ENCODE measurements around the gene MEX3C.

Gene MEX3C

GRCh38 chr18:51192026-51192425 is 5.5 kb downstream of the MEX3C start:
- DNase-seq (ENCODE audit: extremely low read depth in 1 of 2, low read depth in 1 of 2): no peak

GRCh38 chr18:51191128-51191717 is 6.3 kb downstream of the MEX3C start:
- no peak for DNase-seq (ENCODE audit: extremely low read depth in 1 of 2, low read depth in 1 of 2)

- no peak for DNase-seq (ENCODE audit: extremely low read depth in 1 of 2, low read depth in 1 of 2)
Observed at GRCh38 chr18:51190000-51190399, 7.5 kb downstream of the MEX3C start.

DNA sequence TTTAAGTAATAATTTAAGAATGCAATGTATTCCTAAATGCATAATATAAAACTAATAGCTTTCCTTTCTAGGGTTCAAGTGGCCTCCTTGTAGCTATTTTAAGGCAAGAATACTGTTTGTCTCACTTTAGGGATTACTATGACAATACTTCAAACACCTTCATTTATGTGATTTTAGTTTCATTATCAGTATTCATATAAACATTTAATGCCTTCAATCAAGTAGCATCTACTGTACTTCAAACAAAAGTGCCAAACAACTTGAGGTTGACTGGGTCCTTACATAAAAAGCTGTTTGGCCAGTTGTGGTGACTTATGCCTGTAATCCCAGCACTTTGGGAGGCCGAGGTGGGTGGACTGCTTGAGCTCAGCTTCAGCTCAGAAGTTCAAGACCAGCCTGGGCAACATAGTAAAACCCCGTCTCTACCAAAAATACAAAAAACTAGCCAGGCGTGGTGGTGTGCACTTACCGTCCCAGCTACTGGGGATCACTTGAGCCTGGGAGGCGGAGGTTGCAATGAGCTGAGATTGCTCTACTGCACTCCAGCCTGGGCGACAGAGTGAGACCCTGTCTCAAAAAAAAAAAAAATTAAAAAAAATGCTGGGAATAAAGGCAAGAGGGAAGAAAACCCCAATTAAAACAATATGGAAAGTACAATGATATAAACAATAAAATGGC is 9.3 kb downstream of the MEX3C start:
- no peak for DNase-seq (ENCODE audit: extremely low read depth in 1 of 2, low read depth in 1 of 2)

DNA sequence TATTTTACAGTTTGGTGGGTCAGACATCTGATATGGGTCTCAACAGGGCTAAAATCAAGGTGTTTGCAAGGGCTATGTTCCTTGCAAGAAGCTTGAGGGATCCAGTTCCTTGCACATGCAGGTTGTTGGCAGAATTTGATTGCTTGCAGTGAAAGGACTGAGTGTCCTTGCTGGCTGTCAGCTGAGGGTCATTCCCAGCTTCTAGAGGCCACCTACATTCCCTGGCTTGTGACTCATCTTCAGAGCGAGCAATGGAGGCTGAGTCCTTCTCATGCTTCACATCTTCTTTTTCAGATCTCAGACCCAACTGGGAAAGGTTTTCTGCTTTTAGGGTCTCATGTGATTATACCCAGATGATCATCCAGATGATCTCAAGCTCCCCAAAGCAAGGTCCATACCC is 12.4 kb downstream of the MEX3C start:
- no peak for DNase-seq (ENCODE audit: extremely low read depth in 1 of 2, low read depth in 1 of 2)

DNA sequence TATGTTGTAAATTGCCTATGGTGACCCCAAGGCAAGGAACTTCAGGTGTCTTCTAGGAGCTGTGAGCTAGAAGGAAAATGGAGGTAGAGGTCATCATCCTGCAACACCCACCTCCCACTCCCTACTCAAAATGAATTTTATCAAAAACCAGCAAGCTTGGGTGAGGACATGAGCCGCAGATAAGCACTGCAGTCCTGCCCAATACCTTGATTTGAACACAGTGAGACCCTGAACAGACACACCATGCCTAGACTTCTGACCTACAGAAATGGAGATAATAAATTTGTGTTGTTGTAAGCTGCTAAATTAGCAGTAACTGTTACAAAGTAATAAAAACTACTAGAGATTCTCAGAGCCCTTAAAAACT is 13.4 kb downstream of the MEX3C start:
- DNase-seq (ENCODE audit: extremely low read depth in 1 of 2, low read depth in 1 of 2): no peak

GRCh38 chr18:51183372-51184090 is 13.9 kb downstream of the MEX3C start:
- DNase-seq (ENCODE audit: extremely low read depth in 1 of 2, low read depth in 1 of 2): no peak

- no peak for DNase-seq (ENCODE audit: extremely low read depth in 1 of 2, low read depth in 1 of 2)
Observed at GRCh38 chr18:51182824-51183223, 14.7 kb downstream of the MEX3C start.

- no peak for DNase-seq (ENCODE audit: extremely low read depth in 1 of 2, low read depth in 1 of 2)
Observed at GRCh38 chr18:51171625-51172259, 25.7 kb downstream of the MEX3C start.

- DNase-seq (ENCODE audit: extremely low read depth in 1 of 2, low read depth in 1 of 2): no peak
Observed at GRCh38 chr18:51171223-51171622, 26.3 kb downstream of the MEX3C start.

- DNase-seq (ENCODE audit: extremely low read depth in 1 of 2, low read depth in 1 of 2): no peak
Observed at GRCh38 chr18:51170664-51171063, 26.8 kb downstream of the MEX3C start.

- no peak for DNase-seq (ENCODE audit: extremely low read depth in 1 of 2, low read depth in 1 of 2)
Observed at GRCh38 chr18:51169731-51170130, 27.8 kb downstream of the MEX3C start.

GRCh38 chr18:51168960-51169662 is 28.4 kb downstream of the MEX3C start:
- DNase-seq (ENCODE audit: extremely low read depth in 1 of 2, low read depth in 1 of 2): no peak

GRCh38 chr18:51168026-51168742 is 29.3 kb downstream of the MEX3C start:
- no peak for DNase-seq (ENCODE audit: extremely low read depth in 1 of 2, low read depth in 1 of 2)

- DNase-seq (ENCODE audit: extremely low read depth in 1 of 2, low read depth in 1 of 2): no peak
Observed at GRCh38 chr18:51165296-51165695, 32.2 kb downstream of the MEX3C start.

DNA sequence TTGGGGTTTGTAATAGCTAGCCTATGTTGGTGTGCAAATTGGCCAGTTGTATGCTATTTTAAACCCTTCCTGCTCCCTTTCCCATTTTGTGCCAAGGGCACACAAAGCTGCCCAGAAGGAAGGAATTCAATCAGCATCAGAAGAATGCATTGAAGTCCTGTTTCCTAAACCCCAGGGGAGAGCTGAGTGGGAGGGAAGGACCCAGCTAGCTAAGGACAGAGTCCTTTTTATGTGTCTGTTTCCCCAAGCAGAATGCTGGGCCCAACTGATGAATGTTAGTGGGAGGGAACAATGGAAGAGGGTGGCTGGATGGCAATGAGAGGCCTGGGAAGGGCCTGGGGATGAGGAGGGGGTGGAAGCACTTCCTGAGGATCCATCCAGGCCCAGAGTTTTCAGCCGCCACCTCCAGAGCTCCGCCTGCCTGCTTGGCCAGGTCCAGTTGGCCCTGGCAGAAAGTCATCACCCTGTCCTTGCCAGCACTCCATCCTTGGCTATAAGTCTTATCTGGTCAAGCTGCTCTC is 32.7 kb downstream of the MEX3C start:
- DNase-seq (ENCODE audit: extremely low read depth in 1 of 2, low read depth in 1 of 2): no peak

- DNase-seq (ENCODE audit: extremely low read depth in 1 of 2, low read depth in 1 of 2): no peak
Observed at GRCh38 chr18:51164342-51164741, 33.1 kb downstream of the MEX3C start.

DNA sequence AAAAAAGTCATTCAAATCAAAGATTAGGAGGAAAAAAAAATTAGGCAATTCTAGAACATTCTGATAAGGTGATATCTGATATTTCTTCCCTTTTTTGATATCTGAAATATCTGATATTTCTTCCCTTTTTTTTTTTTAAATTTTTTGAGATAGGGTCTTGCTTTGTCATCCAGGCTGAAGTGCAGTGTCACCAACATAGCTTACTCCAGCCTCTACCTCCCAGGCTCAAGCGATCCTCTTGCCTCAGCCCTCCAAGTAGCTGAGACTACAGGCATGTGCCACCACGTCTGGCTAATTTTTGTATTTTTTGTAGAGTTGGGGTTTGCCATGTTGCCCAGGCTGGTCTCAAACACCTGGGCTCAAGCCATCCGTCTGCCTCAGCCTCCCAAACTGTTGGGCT is 33.9 kb downstream of the MEX3C start:
- no peak for DNase-seq (ENCODE audit: extremely low read depth in 1 of 2, low read depth in 1 of 2)

DNA sequence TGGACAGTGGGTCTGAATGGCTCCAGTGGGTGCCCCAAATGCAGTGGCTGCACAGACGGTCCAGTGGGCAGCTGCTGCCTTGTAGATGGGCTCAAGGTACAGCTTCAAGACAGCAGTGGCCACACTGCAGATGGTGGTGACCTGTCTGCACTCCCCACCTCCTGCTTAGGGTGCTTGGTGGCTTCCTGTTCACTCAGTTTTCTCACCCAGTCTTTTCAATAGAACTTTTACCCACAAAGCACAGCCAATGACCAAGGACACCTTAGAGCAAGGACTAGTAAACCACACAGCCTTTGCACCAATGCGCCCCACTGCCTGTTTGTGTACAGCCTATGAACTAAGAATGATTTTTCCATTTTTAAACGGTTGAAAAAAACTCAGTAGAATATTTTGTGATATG is 34.9 kb downstream of the MEX3C start:
- no peak for DNase-seq (ENCODE audit: extremely low read depth in 1 of 2, low read depth in 1 of 2)

GRCh38 chr18:51160646-51161045 is 36.8 kb downstream of the MEX3C start:
- no peak for DNase-seq (ENCODE audit: extremely low read depth in 1 of 2, low read depth in 1 of 2)

All from stimulated activated CD8-positive, alpha-beta memory T cell treated with anti-CD3 and anti-CD28 coated beads, Interleukin-7, amount 100 ng/mL, for 48 hours (primary cell).